ENCODE data around the gene TOMM7. TPM values are rescaled to one million over a fixed set of nuclear protein-coding genes. Genes with fewer than 3 reads are reported as not detected.

TOMM7 gene
- total RNA-seq, 1 donor from 2014 or later = 376 TPM

DNA sequence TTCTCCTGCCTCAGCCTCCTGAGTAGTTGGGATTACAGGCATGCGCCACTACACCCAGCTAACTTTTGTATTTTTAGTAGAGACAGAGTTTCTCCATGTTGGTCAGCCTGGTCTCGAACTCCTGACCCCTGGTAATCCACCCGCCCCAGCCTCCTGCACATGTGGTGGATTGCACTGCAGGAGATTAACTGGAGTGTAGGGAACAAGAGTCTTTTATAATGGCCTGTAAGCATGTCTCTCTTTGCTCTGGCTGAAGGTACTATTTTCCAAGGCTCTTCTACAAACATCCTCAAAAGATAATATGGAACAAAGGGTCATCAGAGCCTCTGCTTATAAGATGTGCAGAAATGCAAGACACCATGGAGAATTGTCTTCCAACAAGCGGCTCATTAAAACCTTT lies 3.2 kb downstream of the TOMM7 start:
- Histone ChIP-seq H3K36me3 (peaks cover 44% of the 10 kb centered on the region), H3K4me1 (peaks cover 23% of the 10 kb centered on the region), H3K4me3 (no peak overlapping the region), H3K9me3 (no peaks in the 10 kb centered on the region), H3K27me3 (ENCODE audit: low read depth) (no peaks in the 10 kb centered on the region), H3K27ac (no peak overlapping the region)
- DNase-seq (no peak), ATAC-seq (no peak)
- intact Hi-C loops (cut with DNase I) = no loop called here
- no peak for TF ChIP-seq CTCF (IDR thresholded peaks at IDR 0.05)

- Histone ChIP-seq H3K27me3 (ENCODE audit: low read depth) (no peaks in the 10 kb centered on the region), H3K36me3 (peaks cover 77% of the 10 kb centered on the region), H3K9me3 (no peaks in the 10 kb centered on the region), H3K27ac (no peak overlapping the region), H3K4me1 (peaks cover 4% of the 10 kb centered on the region), H3K4me3 (no peak overlapping the region)
- no peak for TF ChIP-seq CTCF (IDR thresholded peaks at IDR 0.05)
- intact Hi-C loops (cut with DNase I) = no loop called here
- no peak for DNase-seq
- ATAC-seq = no peak
These were observed 8.1 kb downstream of the TOMM7 start for GRCh38 chr7:22814261-22815208.

DNA sequence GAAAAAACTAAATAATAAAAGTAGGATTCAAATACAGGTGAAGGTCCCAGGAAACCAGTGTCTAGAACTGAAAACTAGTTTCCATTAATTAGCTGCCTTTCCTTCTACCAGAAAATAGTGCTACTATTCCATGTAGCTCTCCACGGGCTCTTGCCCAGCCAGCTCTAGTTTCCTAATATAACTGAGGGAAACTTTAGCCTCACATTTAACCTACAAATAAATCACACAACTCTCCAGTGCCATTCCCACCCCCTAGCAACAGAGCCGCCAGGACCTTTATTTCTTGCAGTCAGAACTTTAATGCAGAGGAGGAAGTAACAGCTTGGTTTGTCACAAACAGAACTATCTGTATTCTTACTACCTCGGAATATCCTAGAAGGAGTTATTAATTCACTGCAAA lies 10.3 kb downstream of the TOMM7 start:
- H3K36me3 ChIP-seq = peaks cover 63% of the 10 kb centered on the region

GRCh38 chr7:22811746-22812280 lies 10.8 kb downstream of the TOMM7 start:
- H3K9me3 ChIP-seq = no peaks in the 10 kb centered on the region
- no peak for ATAC-seq
- no peak for TF ChIP-seq CTCF (IDR thresholded peaks at IDR 0.05)
- no peaks in the 10 kb centered on the region for H3K27me3 ChIP-seq (ENCODE audit: low read depth)
- intact Hi-C loops (cut with DNase I) = no loop called here
- H3K27ac ChIP-seq = no peak overlapping the region
- no peak overlapping the region for H3K4me3 ChIP-seq
- H3K36me3 ChIP-seq = peaks cover 57% of the 10 kb centered on the region
- H3K4me1 ChIP-seq = peaks cover 4% of the 10 kb centered on the region
- no peak for DNase-seq

More for the DNA sequence above, 10.3 kb downstream of the TOMM7 start:
- Histone ChIP-seq H3K4me1 (peaks cover 4% of the 10 kb centered on the region), H3K4me3 (no peak overlapping the region), H3K27ac (no peak overlapping the region), H3K9me3 (no peaks in the 10 kb centered on the region), H3K27me3 (ENCODE audit: low read depth) (no peaks in the 10 kb centered on the region)
- no peak for TF ChIP-seq CTCF (IDR thresholded peaks at IDR 0.05)
- DNase-seq (no peak), ATAC-seq (no peak)
- intact Hi-C loops (cut with DNase I) = no loop called here

GRCh38 chr7:22810843-22811242 lies 11.8 kb downstream of the TOMM7 start:
- Histone ChIP-seq H3K4me3 (no peak overlapping the region), H3K36me3 (peaks cover 48% of the 10 kb centered on the region), H3K27ac (no peak overlapping the region), H3K27me3 (ENCODE audit: low read depth) (no peaks in the 10 kb centered on the region), H3K4me1 (peaks cover 4% of the 10 kb centered on the region), H3K9me3 (no peaks in the 10 kb centered on the region)
- intact Hi-C loops (cut with DNase I) = no loop called here
- TF ChIP-seq CTCF (IDR thresholded peaks at IDR 0.05) = no peak
- ATAC-seq (no peak), DNase-seq (no peak)
